ENCODE measurements around the gene KLF2. TPM values are rescaled to one million over a fixed set of nuclear protein-coding genes. Genes with fewer than 3 reads are reported as not detected.

Gene KLF2
- total RNA-seq, 1 donor from 2014 or later: 65.2 TPM

GRCh38 chr19:16365300-16365996, 40.8 kb downstream of the KLF2 start:
- intact Hi-C loops (cut with micrococcal nuclease): no loop called here
- Histone ChIP-seq H3K9me3 (replicated peaks) (no peaks in the 10 kb centered on the region), H3K4me3 (no peak overlapping the region), H3K27me3 (ENCODE audit: low read depth) (no peaks in the 10 kb centered on the region), H3K4me1 (peaks cover 22% of the 10 kb centered on the region), H3K27ac (replicated peaks) (no peak overlapping the region), H3K36me3 (peaks cover 17% of the 10 kb centered on the region)
- no peak for DNase-seq
- TF ChIP-seq CTCF (IDR thresholded peaks at IDR 0.05; ENCODE audit: borderline replicate concordance): no peak

GRCh38 chr19:16366056-16366432, 41.4 kb downstream of the KLF2 start:
- no peak for DNase-seq
- Histone ChIP-seq H3K9me3 (replicated peaks) (no peaks in the 10 kb centered on the region), H3K4me1 (peaks cover 28% of the 10 kb centered on the region), H3K4me3 (no peak overlapping the region), H3K27ac (replicated peaks) (no peak overlapping the region), H3K36me3 (peaks cover 15% of the 10 kb centered on the region), H3K27me3 (ENCODE audit: low read depth) (no peaks in the 10 kb centered on the region)
- intact Hi-C loops (cut with micrococcal nuclease): no loop called here
- TF ChIP-seq CTCF (IDR thresholded peaks at IDR 0.05; ENCODE audit: borderline replicate concordance): no peak

- peak overlapping the region; percentile 42 for H3K27ac ChIP-seq (replicated peaks)
- no peaks in the 10 kb centered on the region for H3K9me3 ChIP-seq (replicated peaks)
- DNase-seq: no peak
- peaks cover 9% of the 10 kb centered on the region for H3K36me3 ChIP-seq
- peaks cover 34% of the 10 kb centered on the region for H3K4me1 ChIP-seq
- H3K27me3 ChIP-seq (ENCODE audit: low read depth): no peaks in the 10 kb centered on the region
- H3K4me3 ChIP-seq: no peak overlapping the region
- intact Hi-C loops (cut with micrococcal nuclease): no loop called here
- no peak for TF ChIP-seq CTCF (IDR thresholded peaks at IDR 0.05; ENCODE audit: borderline replicate concordance)
These were observed 42.0 kb downstream of the KLF2 start for GRCh38 chr19:16366433-16367260.

GRCh38 chr19:16367261-16367683, 42.6 kb downstream of the KLF2 start:
- Histone ChIP-seq H3K9me3 (replicated peaks) (no peaks in the 10 kb centered on the region), H3K4me3 (no peak overlapping the region), H3K4me1 (peaks cover 41% of the 10 kb centered on the region), H3K36me3 (peaks cover 7% of the 10 kb centered on the region), H3K27ac (replicated peaks) (peak overlapping the region; percentile 42), H3K27me3 (ENCODE audit: low read depth) (no peaks in the 10 kb centered on the region)
- no peak for TF ChIP-seq CTCF (IDR thresholded peaks at IDR 0.05; ENCODE audit: borderline replicate concordance)
- no peak for DNase-seq
- intact Hi-C loops (cut with micrococcal nuclease): no loop called here

GRCh38 chr19:16368385-16369305, 44.0 kb downstream of the KLF2 start:
- Histone ChIP-seq H3K9me3 (replicated peaks) (no peaks in the 10 kb centered on the region), H3K27me3 (ENCODE audit: low read depth) (no peaks in the 10 kb centered on the region), H3K36me3 (peaks cover 12% of the 10 kb centered on the region), H3K27ac (replicated peaks) (no peak overlapping the region), H3K4me1 (peaks cover 47% of the 10 kb centered on the region), H3K4me3 (no peak overlapping the region)
- TF ChIP-seq CTCF (IDR thresholded peaks at IDR 0.05; ENCODE audit: borderline replicate concordance): no peak
- DNase-seq: no peak
- intact Hi-C loops (cut with micrococcal nuclease): no loop called here
